Measurements from ENCODE around the gene CCDC171. TPM values are rescaled to one million over a fixed set of nuclear protein-coding genes. Genes with fewer than 3 reads are reported as not detected.
"Not testable (repeated sequence)": the region's sequence is repeated elsewhere in the genome, so short reads cannot be mapped to it uniquely, and the experiment has no call there.

Gene CCDC171
- total RNA-seq, 1 donor from 2014 or later: 2.9 TPM

- Histone ChIP-seq H3K27ac (no peak overlapping the region), H3K4me3 (no peak overlapping the region), H3K27me3 (ENCODE audit: low read depth) (no peaks in the 10 kb centered on the region), H3K9me3 (no peaks in the 10 kb centered on the region), H3K4me1 (no peaks in the 10 kb centered on the region), H3K36me3 (no peaks in the 10 kb centered on the region)
- TF ChIP-seq CTCF (IDR thresholded peaks at IDR 0.05): no peak
- intact Hi-C loops (cut with DNase I): no loop called here
- no peak for ATAC-seq
- no peak for DNase-seq
Measured at GRCh38 chr9:15522130-15522755, 30.6 kb upstream of the CCDC171 start.

GRCh38 chr9:15524845-15525455 is 27.9 kb upstream of the CCDC171 start:
- no peak overlapping the region for H3K4me3 ChIP-seq
- H3K9me3 ChIP-seq: no peaks in the 10 kb centered on the region
- no peaks in the 10 kb centered on the region for H3K36me3 ChIP-seq
- H3K27ac ChIP-seq: no peak overlapping the region
- DNase-seq: no peak
- no peak for ATAC-seq
- intact Hi-C loops (cut with DNase I): no loop called here
- no peaks in the 10 kb centered on the region for H3K27me3 ChIP-seq (ENCODE audit: low read depth)
- TF ChIP-seq CTCF (IDR thresholded peaks at IDR 0.05): no peak
- no peaks in the 10 kb centered on the region for H3K4me1 ChIP-seq

- Histone ChIP-seq H3K9me3 (no peaks in the 10 kb centered on the region), H3K4me1 (no peaks in the 10 kb centered on the region), H3K27me3 (ENCODE audit: low read depth) (no peaks in the 10 kb centered on the region), H3K27ac (no peak overlapping the region), H3K36me3 (no peaks in the 10 kb centered on the region), H3K4me3 (no peak overlapping the region)
- no peak for TF ChIP-seq CTCF (IDR thresholded peaks at IDR 0.05)
- DNase-seq: no peak
- intact Hi-C loops (cut with DNase I): no loop called here
- ATAC-seq: no peak
Measured at GRCh38 chr9:15525958-15526357, 26.9 kb upstream of the CCDC171 start.

- DNase-seq; H3K27me3 ChIP-seq (ENCODE audit: low read depth); H3K4me1 ChIP-seq; H3K27ac ChIP-seq; H3K4me3 ChIP-seq; intact Hi-C loops (cut with DNase I); H3K36me3 ChIP-seq; H3K9me3 ChIP-seq; ATAC-seq: not testable (repeated sequence)
Measured at GRCh38 chr9:15527035-15527434, 25.8 kb upstream of the CCDC171 start.

GRCh38 chr9:15529566-15530324 is 23.1 kb upstream of the CCDC171 start:
- ATAC-seq: no peak
- no peak for TF ChIP-seq CTCF (IDR thresholded peaks at IDR 0.05)
- intact Hi-C loops (cut with DNase I): no loop called here

GRCh38 chr9:15531380-15531779 is 21.5 kb upstream of the CCDC171 start:
- Histone ChIP-seq H3K27me3 (ENCODE audit: low read depth) (no peaks in the 10 kb centered on the region), H3K36me3 (no peaks in the 10 kb centered on the region), H3K4me1 (no peaks in the 10 kb centered on the region), H3K4me3 (no peak overlapping the region), H3K27ac (no peak overlapping the region), H3K9me3 (no peaks in the 10 kb centered on the region)
- intact Hi-C loops (cut with DNase I): no loop called here
- no peak for ATAC-seq
- TF ChIP-seq CTCF (IDR thresholded peaks at IDR 0.05): no peak
- no peak for DNase-seq

More at GRCh38 chr9:15529566-15530324, 23.1 kb upstream of the CCDC171 start:
- no peak overlapping the region for H3K27ac ChIP-seq
- H3K4me3 ChIP-seq: no peak overlapping the region
- H3K36me3 ChIP-seq: no peaks in the 10 kb centered on the region
- H3K9me3 ChIP-seq: no peaks in the 10 kb centered on the region
- no peaks in the 10 kb centered on the region for H3K27me3 ChIP-seq (ENCODE audit: low read depth)
- DNase-seq: no peak
- no peaks in the 10 kb centered on the region for H3K4me1 ChIP-seq
